Endothelial cell of umbilical vein (primary cell): ENCODE results near the gene ZFP14. TPM values are rescaled to one million over a fixed set of nuclear protein-coding genes. Genes with fewer than 3 reads are reported as not detected.

Source experiments
- BruUV-seq: library from RNA; stranded (reverse); fragments of 400-500 nt; replicated peaks from 2 replicates; lab custom pipeline; 2021; lab: Mats Ljungman, UMichigan
- CTCF ChIA-PET: fragments of 300-600, 350-600 bp; sonication (Branson Sonifier 250); formaldehyde crosslinking; loops from one replicate; lab custom pipeline; 2021; ENCODE audit warnings: antibody characterized with exemption, inconsistent platforms; lab: Charles Lee
- POLR2A ChIA-PET: fragments of 300-600, 350-600 bp; sonication (Branson Sonifier 250); formaldehyde crosslinking; loops from one replicate; lab custom pipeline; 2021; ENCODE audit warnings: antibody characterized with exemption, inconsistent platforms; lab: Charles Lee
- DNase-seq: peaks from one replicate; pipeline ENCODE4 v3.0.0-alpha.2; 2011; ENCODE audit warnings: low read depth, low spot score
- FAIRE-seq: peaks from 2 replicates; lab custom pipeline; 2011; peaks lifted over from hg19 to GRCh38; lab: Jason Lieb, UNC
- H2AFZ ChIP-seq: 2 replicates; pipeline ENCODE4 v1.6.0; 2012; ENCODE audit warnings: low read depth, low read length, control low read depth, inconsistent platforms
- H3K27ac ChIP-seq: 2 replicates; pipeline ENCODE4 v1.5.1; 2011; ENCODE audit warnings: low read depth, mild to moderate bottlenecking, control low read depth, low read length, moderate library complexity; ENCODE audit not compliant: insufficient read depth
- H3K27me3 ChIP-seq, 2 experiments: 2 replicates each; pipeline versions ENCODE4 v1.6.0 to v1.6.1; 2011; ENCODE audit warnings: low read length in 2 of 2, mixed read lengths in 1 of 2; ENCODE audit not compliant: control insufficient read depth in 2 of 2, insufficient read depth in 2 of 2
- H3K36me3 ChIP-seq, 2 experiments: 2 replicates in 1 of 2; 3 replicates in 1 of 2; pipeline ENCODE4 v1.5.1; 2011; ENCODE audit warnings: low read length in 2 of 2, mild to moderate bottlenecking in 1 of 2, moderate library complexity in 1 of 2; ENCODE audit not compliant: control insufficient read depth in 2 of 2, insufficient read depth in 2 of 2; ENCODE audit errors: extremely low read depth in 1 of 2
- H3K4me1 ChIP-seq: 3 replicates; pipeline ENCODE4 v1.5.1; 2011; ENCODE audit warnings: mild to moderate bottlenecking, low read length; ENCODE audit not compliant: control insufficient read depth, insufficient read depth; ENCODE audit errors: extremely low read depth
- H3K4me2 ChIP-seq: 2 replicates; pipeline ENCODE4 v1.6.1; 2011; ENCODE audit warnings: low read length, control low read depth, mixed read lengths; ENCODE audit not compliant: insufficient read depth
- H3K4me3 ChIP-seq, 3 experiments: fragments of 200-600 bp in 1 of 3; sonication (generic), shearing (Covaris generic) in 1 of 3; replicated peaks in 1 of 3; 2 replicates each; pipeline ENCODE4 v1.5.1; 2011 to 2016; ENCODE audit warnings: control low read depth in 3 of 3, low read length in 3 of 3, mild to moderate bottlenecking in 2 of 3, inconsistent platforms in 1 of 3, low read depth in 1 of 3, moderate library complexity in 1 of 3; ENCODE audit not compliant: insufficient read depth in 1 of 3
- H3K79me2 ChIP-seq: 2 replicates; pipeline ENCODE4 v1.6.0; 2012; ENCODE audit warnings: low read length, inconsistent platforms; ENCODE audit not compliant: control insufficient read depth, insufficient read depth
- H3K9ac ChIP-seq: replicated peaks from 2 replicates; pipeline ENCODE3; 2011; ENCODE audit warnings: low read length, control low read depth; ENCODE audit not compliant: insufficient read depth; ENCODE audit errors: extremely low read depth
- H3K9me1 ChIP-seq: replicated peaks from 3 replicates; pipeline ENCODE4 v1.6.0; 2011; ENCODE audit warnings: mild to moderate bottlenecking, low read length; ENCODE audit not compliant: control insufficient read depth, insufficient read depth; ENCODE audit errors: extremely low read depth
- H3K9me3 ChIP-seq: replicated peaks from 2 replicates; pipeline ENCODE4 v1.5.1; 2012; ENCODE audit warnings: low read length, inconsistent platforms; ENCODE audit not compliant: control insufficient read depth, insufficient read depth
- H4K20me1 ChIP-seq: replicated peaks from 2 replicates; pipeline ENCODE3; 2011; ENCODE audit warnings: mild to moderate bottlenecking, low read length; ENCODE audit not compliant: control insufficient read depth, insufficient read depth; ENCODE audit errors: extremely low read depth
- CTCF ChIP-seq, 2 donors: IDR thresholded peaks; 1 replicate in 1 of 2; 2 replicates in 1 of 2; pipeline ENCODE4 v1.5.1; 2011; ENCODE audit warnings: low read length in 2 of 2, mild to moderate bottlenecking in 2 of 2, moderate library complexity in 2 of 2, control low read depth in 1 of 2, inconsistent platforms in 1 of 2, low read depth in 1 of 2; ENCODE audit not compliant: insufficient read depth in 1 of 2; ENCODE audit errors: extremely low read depth in 1 of 2
- EZH2 ChIP-seq: IDR thresholded peaks from 2 replicates; pipeline ENCODE4 v1.6.1; 2012; ENCODE audit warnings: borderline replicate concordance, low read depth, mild to moderate bottlenecking, moderate library complexity, low read length, inconsistent platforms; ENCODE audit not compliant: severe bottlenecking
- FOS ChIP-seq: IDR thresholded peaks from 2 replicates; pipeline ENCODE4 v1.6.1; 2011; ENCODE audit warnings: mild to moderate bottlenecking, low read length, moderate library complexity, borderline replicate concordance; ENCODE audit not compliant: insufficient read depth
- GATA2 ChIP-seq: IDR thresholded peaks from 2 replicates; pipeline ENCODE4 v1.7.0; 2011; ENCODE audit warnings: low read depth, mild to moderate bottlenecking, moderate library complexity, mixed read lengths, low read length; ENCODE audit not compliant: insufficient read length, insufficient read depth
- JUN ChIP-seq: IDR thresholded peaks from 2 replicates; pipeline ENCODE4 v1.6.1; 2011; ENCODE audit warnings: borderline replicate concordance, low read depth; ENCODE audit not compliant: insufficient read length, insufficient read depth
- MYC ChIP-seq: IDR thresholded peaks from one replicate; pipeline ENCODE4 v1.6.1; 2011; ENCODE audit warnings: mild to moderate bottlenecking, low read depth, low read length
- POLR2A ChIP-seq: IDR thresholded peaks from 2 replicates; pipeline ENCODE4 v1.6.1; 2012; ENCODE audit warnings: low read depth, mild to moderate bottlenecking, control low read depth, low read length
- POLR2AphosphoS5 ChIP-seq: IDR thresholded peaks from 2 replicates; pipeline ENCODE4 v1.6.1; 2012; ENCODE audit warnings: low read depth, mild to moderate bottlenecking, control low read depth, low read length, moderate library complexity; ENCODE audit not compliant: insufficient read depth
- dilution Hi-C: fragments of 300-500 bp; cut with MboI; formaldehyde crosslinking; loops from one replicate; pipeline ENCODE4 v1.15.0; 2019; ENCODE audit warnings: low sequenced_read_pairs; ENCODE audit not compliant: extremely low pct_ligation_motif_present
- intact Hi-C: fragments of 100-400 bp; cut with micrococcal nuclease; formaldehyde crosslinking; loops from one replicate; pipeline ENCODE4 v1.10.0; 2022
- polyA plus RNA-seq, 4 experiments: library from polyadenylated mRNA; depleted of rRNA in 3 of 4; stranded (reverse) in 3 of 4; unstranded in 1 of 4; fragments of >200 nt; gene quantifications; 2 replicates each; pipeline versions ENCODE4 v1.2.1 to v1.2.3, GENCODE V29; 2011 to 2012; ENCODE audit warnings: missing spikeins in 1 of 4
- total RNA-seq: library from RNA; stranded (reverse); gene quantifications from 2 replicates; pipeline ENCODE4 v1.2.3, GENCODE V29; 2021
- TF ChIP-seq, protein P1 (sequence below): IDR thresholded peaks from 2 replicates; pipeline ENCODE4 v1.6.1; 2011; ENCODE audit not compliant: insufficient read depth, insufficient read length

Gene ZFP14
- total and polyA plus RNA-seq, 2 donors (not counting 3 experiments of a cell fraction or from before 2014, with no cell fraction given), result 0.59 to 2.6 TPM

- no TSS peak for BruUV-seq
- intact Hi-C loops (loop anchor here (1.0 kb wide), 2 partner anchors 46 to 116 kb away; no protein-coding TSS in a partner anchor), dilution Hi-C loops (no loop called here)
- DNase-seq, result no peak
- Histone ChIP-seq H3K27ac (no peak overlapping the region), H3K4me3 (peak overlapping the region in 1 of 3 experiments; percentile 78), H3K79me2 (no peaks in the 10 kb centered on the region), H4K20me1 (no peaks in the 10 kb centered on the region), H2AFZ (peak overlapping the region; percentile 97), H3K9me1 (no peaks in the 10 kb centered on the region), H3K9me3 (no peaks in the 10 kb centered on the region), H3K4me1 (peaks cover 7% of the 10 kb centered on the region), H3K4me2 (peak overlapping the region; percentile 92), H3K9ac (no peak overlapping the region), H3K36me3 (no peaks in the 10 kb centered on the region), H3K27me3 (no peaks in the 10 kb centered on the region)
- CTCF ChIA-PET, result interaction anchor here (0.9 to 1.3 kb wide), 4 partner anchors 11 to 1174 kb away, joined by 3 to 6 read pairs (median 3); partner anchors contain the start of genes ZNF146, ZNF529 and ZNF565
- FAIRE-seq, result no peak
- TF ChIP-seq, protein P1, sequence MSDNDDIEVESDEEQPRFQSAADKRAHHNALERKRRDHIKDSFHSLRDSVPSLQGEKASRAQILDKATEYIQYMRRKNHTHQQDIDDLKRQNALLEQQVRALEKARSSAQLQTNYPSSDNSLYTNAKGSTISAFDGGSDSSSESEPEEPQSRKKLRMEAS, result no peak
- POLR2A ChIA-PET, result no interaction called here
Measured at GRCh38 chr19:36377541-36378178, 1.3 kb downstream of the ZFP14 start.

DNA sequence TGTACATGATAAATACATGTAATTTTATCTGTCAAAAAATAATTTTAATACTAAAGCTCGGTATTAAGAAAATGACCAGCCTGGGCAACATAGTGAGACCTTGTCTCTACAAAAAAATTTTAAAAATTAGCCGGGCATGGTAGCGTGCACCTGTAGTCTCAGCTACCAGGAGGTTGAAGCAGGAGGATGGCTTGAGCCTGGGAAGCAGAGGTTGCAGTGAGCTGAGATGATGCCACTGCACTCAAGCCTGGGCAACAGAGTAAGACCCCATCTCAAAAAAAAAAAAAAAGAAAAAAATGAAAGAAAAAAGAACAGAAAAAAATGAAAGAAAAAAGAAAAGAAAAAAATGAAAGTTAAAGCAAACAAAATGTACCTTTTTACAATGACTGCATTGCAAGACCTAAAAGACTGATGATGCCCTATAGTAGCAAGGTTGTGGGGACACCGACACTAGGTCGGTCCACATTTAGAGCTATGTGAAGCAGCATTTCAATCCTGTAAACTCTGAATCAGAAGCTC is 5.3 kb downstream of the ZFP14 start:
- Histone ChIP-seq H3K79me2 (no peaks in the 10 kb centered on the region), H3K27ac (no peak overlapping the region), H3K9ac (no peak overlapping the region), H3K36me3 (no peaks in the 10 kb centered on the region), H3K27me3 (no peaks in the 10 kb centered on the region), H2AFZ (no peak overlapping the region), H4K20me1 (no peaks in the 10 kb centered on the region), H3K9me3 (no peaks in the 10 kb centered on the region), H3K9me1 (no peaks in the 10 kb centered on the region), H3K4me2 (no peak overlapping the region), H3K4me3 (no peak overlapping the region), H3K4me1 (peaks cover 7% of the 10 kb centered on the region)
- POLR2A ChIA-PET, result no interaction called here
- TF ChIP-seq FOS (no peak), GATA2 (no peak), MYC (no peak), POLR2AphosphoS5 (no peak), EZH2 (no peak), POLR2A (no peak), CTCF (IDR thresholded peaks at IDR 0.05; ENCODE audit: extremely low read depth in 1 of 2, insufficient read depth in 1 of 2, low read depth in 1 of 2, low read length in 2 of 2) (no peak), JUN (no peak)
- TF ChIP-seq, protein P1, result no peak
- DNase-seq (no peak), FAIRE-seq (no peak)
- no TSS peak for BruUV-seq
- intact Hi-C loops (no loop called here), dilution Hi-C loops (no loop called here)
- CTCF ChIA-PET, result no interaction called here
